ENCODE data around the gene ITGB3.

Gene ITGB3

DNA sequence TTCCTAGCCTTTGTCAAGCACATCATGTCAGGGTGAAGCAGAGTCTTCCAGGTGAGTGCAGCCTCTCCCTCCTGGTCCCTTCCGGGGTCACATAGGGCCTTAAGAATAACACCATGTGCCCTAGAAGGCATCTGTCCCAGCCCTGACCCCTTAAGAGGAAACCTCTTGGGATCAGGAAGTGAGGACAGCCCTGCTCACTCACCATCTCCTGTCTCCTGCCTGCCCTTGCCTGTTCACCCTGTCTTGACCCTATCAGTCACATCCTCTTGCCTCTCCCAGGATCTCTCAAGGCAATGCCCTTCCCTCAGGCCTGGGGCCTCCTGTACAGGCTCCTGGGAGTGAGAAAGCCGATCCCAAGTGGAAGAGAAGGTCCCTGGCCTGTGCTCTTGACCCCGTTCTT is 30.6 kb upstream of the ITGB3 start:
- TF ChIP-seq FOXP2 (optimal IDR thresholded peaks at IDR 0.05; ENCODE audit: borderline replicate concordance, extremely low read depth, extremely low read length, insufficient read depth) (no peak), TAF1 (IDR thresholded peaks at IDR 0.05; ENCODE audit: borderline replicate concordance, insufficient read depth, low read length) (no peak), REST (IDR thresholded peaks at IDR 0.05; ENCODE audit: insufficient read depth in 1 of 2, low read depth in 2 of 2, low read length in 2 of 2) (no peak), POLR2AphosphoS5 (IDR thresholded peaks at IDR 0.05; ENCODE audit: low read depth, low read length) (no peak), SIN3A (IDR thresholded peaks at IDR 0.05; ENCODE audit: borderline replicate concordance, insufficient read depth, low read length) (no peak)

DNA sequence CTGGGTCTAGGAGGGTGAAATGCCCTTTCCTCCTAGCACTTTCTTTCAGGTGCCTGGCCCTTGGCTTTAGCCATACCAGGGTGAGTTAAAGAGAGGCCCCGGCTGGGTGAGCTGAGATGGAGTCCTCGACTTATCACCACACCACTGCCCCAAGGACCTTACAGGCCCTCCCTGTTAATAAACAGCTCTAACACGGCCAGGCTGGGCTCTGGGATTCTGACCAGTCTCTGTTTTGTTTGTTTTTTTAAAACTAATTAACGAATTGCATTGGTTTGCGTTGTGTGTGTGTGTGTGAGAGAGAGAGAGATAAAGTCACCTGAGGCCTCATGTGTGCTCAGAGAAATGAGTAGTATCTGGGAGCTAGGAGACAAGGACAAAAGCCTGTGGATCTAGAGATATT is 30.2 kb upstream of the ITGB3 start:
- TF ChIP-seq SIN3A (IDR thresholded peaks at IDR 0.05; ENCODE audit: borderline replicate concordance, insufficient read depth, low read length) (no peak), TAF1 (IDR thresholded peaks at IDR 0.05; ENCODE audit: borderline replicate concordance, insufficient read depth, low read length) (no peak), POLR2AphosphoS5 (IDR thresholded peaks at IDR 0.05; ENCODE audit: low read depth, low read length) (no peak), REST (IDR thresholded peaks at IDR 0.05; ENCODE audit: insufficient read depth in 1 of 2, low read depth in 2 of 2, low read length in 2 of 2) (no peak), FOXP2 (optimal IDR thresholded peaks at IDR 0.05; ENCODE audit: borderline replicate concordance, extremely low read depth, extremely low read length, insufficient read depth) (no peak)

DNA sequence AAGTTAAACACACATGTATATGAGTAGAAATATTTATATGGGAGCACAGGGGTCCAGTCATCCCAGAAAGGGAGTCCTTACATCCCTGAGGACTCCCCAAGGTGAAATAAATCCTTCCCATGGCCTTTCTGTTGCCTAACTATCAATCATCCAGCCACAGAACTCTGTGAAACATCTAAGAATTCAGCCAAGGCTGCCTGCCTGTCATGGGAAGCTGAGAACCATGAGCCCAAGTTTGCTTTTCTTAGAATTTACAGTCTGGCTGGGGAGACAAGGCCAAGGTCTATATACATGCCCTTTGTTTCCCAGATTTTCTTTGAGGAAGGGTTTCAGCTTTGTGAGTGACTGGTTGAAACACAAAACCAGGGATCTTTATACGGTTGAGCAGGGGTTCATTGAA is 28.7 kb upstream of the ITGB3 start:
- TF ChIP-seq FOXP2 (optimal IDR thresholded peaks at IDR 0.05; ENCODE audit: borderline replicate concordance, extremely low read depth, extremely low read length, insufficient read depth) (no peak), SIN3A (IDR thresholded peaks at IDR 0.05; ENCODE audit: borderline replicate concordance, insufficient read depth, low read length) (no peak), REST (IDR thresholded peaks at IDR 0.05; ENCODE audit: insufficient read depth in 1 of 2, low read depth in 2 of 2, low read length in 2 of 2) (no peak), TAF1 (IDR thresholded peaks at IDR 0.05; ENCODE audit: borderline replicate concordance, insufficient read depth, low read length) (no peak), POLR2AphosphoS5 (IDR thresholded peaks at IDR 0.05; ENCODE audit: low read depth, low read length) (no peak)

GRCh38 chr17:47225436-47225858 is 28.2 kb upstream of the ITGB3 start:
- no peak for TF ChIP-seq POLR2AphosphoS5 (IDR thresholded peaks at IDR 0.05; ENCODE audit: low read depth, low read length)
- TF ChIP-seq TAF1 (IDR thresholded peaks at IDR 0.05; ENCODE audit: borderline replicate concordance, insufficient read depth, low read length) = no peak
- TF ChIP-seq SIN3A (IDR thresholded peaks at IDR 0.05; ENCODE audit: borderline replicate concordance, insufficient read depth, low read length) = no peak
- TF ChIP-seq REST (IDR thresholded peaks at IDR 0.05; ENCODE audit: insufficient read depth in 1 of 2, low read depth in 2 of 2, low read length in 2 of 2) = no peak
- TF ChIP-seq FOXP2 (optimal IDR thresholded peaks at IDR 0.05; ENCODE audit: borderline replicate concordance, extremely low read depth, extremely low read length, insufficient read depth) = no peak
